ENCODE data around the gene ANKRD53. TPM values are rescaled to one million over a fixed set of nuclear protein-coding genes. Genes with fewer than 3 reads are reported as not detected.

Gene ANKRD53
- total RNA-seq, 1 experiment from 2014 or later, result not detected

DNA sequence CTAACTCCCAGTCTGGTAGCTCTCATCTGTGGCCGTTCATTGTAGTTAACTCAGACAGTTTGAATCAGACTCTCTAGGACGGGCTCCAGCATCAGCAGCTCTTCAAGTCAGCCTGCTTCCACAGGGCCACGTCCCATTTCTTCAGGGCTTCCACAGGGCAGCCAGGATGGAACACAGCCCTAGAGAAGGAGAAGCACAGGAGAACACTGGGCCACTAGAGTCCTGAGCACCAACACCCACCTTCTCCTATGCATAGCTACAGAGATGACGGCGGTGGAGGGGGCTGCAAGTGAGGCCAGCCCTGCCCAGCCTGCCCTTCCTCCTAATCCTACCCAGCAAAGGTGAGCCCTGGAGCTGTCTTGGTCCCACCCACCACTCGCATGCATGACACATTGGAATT lies 26.4 kb downstream of the ANKRD53 start:
- TF ChIP-seq, protein P1, sequence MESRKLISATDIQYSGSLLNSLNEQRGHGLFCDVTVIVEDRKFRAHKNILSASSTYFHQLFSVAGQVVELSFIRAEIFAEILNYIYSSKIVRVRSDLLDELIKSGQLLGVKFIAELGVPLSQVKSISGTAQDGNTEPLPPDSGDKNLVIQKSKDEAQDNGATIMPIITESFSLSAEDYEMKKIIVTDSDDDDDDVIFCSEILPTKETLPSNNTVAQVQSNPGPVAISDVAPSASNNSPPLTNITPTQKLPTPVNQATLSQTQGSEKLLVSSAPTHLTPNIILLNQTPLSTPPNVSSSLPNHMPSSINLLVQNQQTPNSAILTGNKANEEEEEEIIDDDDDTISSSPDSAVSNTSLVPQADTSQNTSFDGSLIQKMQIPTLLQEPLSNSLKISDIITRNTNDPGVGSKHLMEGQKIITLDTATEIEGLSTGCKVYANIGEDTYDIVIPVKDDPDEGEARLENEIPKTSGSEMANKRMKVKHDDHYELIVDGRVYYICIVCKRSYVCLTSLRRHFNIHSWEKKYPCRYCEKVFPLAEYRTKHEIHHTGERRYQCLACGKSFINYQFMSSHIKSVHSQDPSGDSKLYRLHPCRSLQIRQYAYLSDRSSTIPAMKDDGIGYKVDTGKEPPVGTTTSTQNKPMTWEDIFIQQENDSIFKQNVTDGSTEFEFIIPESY (IDR thresholded peaks at IDR 0.05; ENCODE audit: extremely low read depth, insufficient replicate concordance, low read length), result no peak
- TF ChIP-seq POLR2A (IDR thresholded peaks at IDR 0.05; ENCODE audit: borderline replicate concordance, extremely low read depth, insufficient read depth, insufficient read length), result no peak
- TF ChIP-seq ZNF274 (IDR thresholded peaks at IDR 0.05; ENCODE audit: low read depth, low read length), result no peak
- no peak for TF ChIP-seq POLR2AphosphoS5 (IDR thresholded peaks at IDR 0.05; ENCODE audit: low read depth, low read length)
- no peak for TF ChIP-seq CEBPB (IDR thresholded peaks at IDR 0.05; ENCODE audit: low read depth)
- no peak for TF ChIP-seq EZH2 (IDR thresholded peaks at IDR 0.05)
- TF ChIP-seq SRF (IDR thresholded peaks at IDR 0.05; ENCODE audit: low read depth), result no peak
- TF ChIP-seq TCF7L2 (IDR thresholded peaks at IDR 0.05; ENCODE audit: borderline replicate concordance, extremely low read depth, insufficient read depth, insufficient read length), result no peak
- TF ChIP-seq ELF1 (IDR thresholded peaks at IDR 0.05; ENCODE audit: borderline replicate concordance, low read depth), result no peak
- TF ChIP-seq, protein P2, sequence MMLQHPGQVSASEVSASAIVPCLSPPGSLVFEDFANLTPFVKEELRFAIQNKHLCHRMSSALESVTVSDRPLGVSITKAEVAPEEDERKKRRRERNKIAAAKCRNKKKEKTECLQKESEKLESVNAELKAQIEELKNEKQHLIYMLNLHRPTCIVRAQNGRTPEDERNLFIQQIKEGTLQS (IDR thresholded peaks at IDR 0.05), result no peak
- TF ChIP-seq, protein P3, sequence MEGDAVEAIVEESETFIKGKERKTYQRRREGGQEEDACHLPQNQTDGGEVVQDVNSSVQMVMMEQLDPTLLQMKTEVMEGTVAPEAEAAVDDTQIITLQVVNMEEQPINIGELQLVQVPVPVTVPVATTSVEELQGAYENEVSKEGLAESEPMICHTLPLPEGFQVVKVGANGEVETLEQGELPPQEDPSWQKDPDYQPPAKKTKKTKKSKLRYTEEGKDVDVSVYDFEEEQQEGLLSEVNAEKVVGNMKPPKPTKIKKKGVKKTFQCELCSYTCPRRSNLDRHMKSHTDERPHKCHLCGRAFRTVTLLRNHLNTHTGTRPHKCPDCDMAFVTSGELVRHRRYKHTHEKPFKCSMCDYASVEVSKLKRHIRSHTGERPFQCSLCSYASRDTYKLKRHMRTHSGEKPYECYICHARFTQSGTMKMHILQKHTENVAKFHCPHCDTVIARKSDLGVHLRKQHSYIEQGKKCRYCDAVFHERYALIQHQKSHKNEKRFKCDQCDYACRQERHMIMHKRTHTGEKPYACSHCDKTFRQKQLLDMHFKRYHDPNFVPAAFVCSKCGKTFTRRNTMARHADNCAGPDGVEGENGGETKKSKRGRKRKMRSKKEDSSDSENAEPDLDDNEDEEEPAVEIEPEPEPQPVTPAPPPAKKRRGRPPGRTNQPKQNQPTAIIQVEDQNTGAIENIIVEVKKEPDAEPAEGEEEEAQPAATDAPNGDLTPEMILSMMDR (IDR thresholded peaks at IDR 0.05 in 2 of 3, conservative IDR thresholded peaks at IDR 0.05 in 1 of 3; ENCODE audit: borderline replicate concordance in 1 of 3, insufficient read depth in 1 of 3, low read depth in 2 of 3, low read length in 2 of 3), result no peak
- TF ChIP-seq SP1 (IDR thresholded peaks at IDR 0.05; ENCODE audit: low read depth), result no peak
- no peak for TF ChIP-seq CBX3 (IDR thresholded peaks at IDR 0.05; ENCODE audit: low read depth)
- TF ChIP-seq EGR1 (IDR thresholded peaks at IDR 0.05; ENCODE audit: low read depth), result no peak
- no peak for TF ChIP-seq SIN3A (IDR thresholded peaks at IDR 0.05; ENCODE audit: low read depth)
- CTCF ChIA-PET, result no interaction called here
- Histone ChIP-seq H3K9me3 (ENCODE audit: control insufficient read depth in 1 of 2, insufficient read depth in 1 of 2, low read depth in 1 of 2, low read length in 2 of 2) (no peaks in the 10 kb centered on the region), H2AFZ (ENCODE audit: low read depth, low read length, poor library complexity, severe bottlenecking) (no peak overlapping the region), H3K9ac (ENCODE audit: low read length) (no peak overlapping the region), H3K27ac (ENCODE audit: low read depth, low read length) (no peak overlapping the region), H3K36me3 (ENCODE audit: control insufficient read depth in 1 of 2, insufficient read depth in 2 of 2, low read length in 2 of 2) (no peaks in the 10 kb centered on the region), H3K4me3 (replicated peaks in 1 of 2; ENCODE audit: low read depth in 1 of 2, low read length in 2 of 2) (no peak overlapping the region), H3K9me2 (ENCODE audit: insufficient read depth) (no peaks in the 10 kb centered on the region), H3K4me2 (ENCODE audit: low read length) (no peak overlapping the region), H3K79me2 (ENCODE audit: insufficient read depth, low read length) (no peaks in the 10 kb centered on the region), H3K4me1 (ENCODE audit: control insufficient read depth in 1 of 2, insufficient read depth in 2 of 2, low read length in 2 of 2) (peaks cover 3 to 13% of the 10 kb centered on the region in 2 experiments; a peak in 2 of 4 replicates), H3K27me3 (ENCODE audit: insufficient read depth, low read length) (no peaks in the 10 kb centered on the region), H4K20me1 (ENCODE audit: insufficient read depth) (no peaks in the 10 kb centered on the region)
- DNase-seq (ENCODE audit: low read depth, low spot score) (no peak), ATAC-seq (no peak)
- intact Hi-C loops (cut with micrococcal nuclease), result no loop called here
- no TSS peak for BruUV-seq (replicated peaks)
- RAD21 ChIA-PET (ENCODE audit: low non-redundant PET in 1 of 2, low total read pairs in 2 of 2, uncharacterized antibody in 2 of 2, unreplicated experiment in 2 of 2), result no interaction called here
- POLR2A ChIA-PET, result no interaction called here

All from HCT116 (cell line).